ENCODE results near the gene MPHOSPH10. TPM values are rescaled to one million over a fixed set of nuclear protein-coding genes. Genes with fewer than 3 reads are reported as not detected.

MPHOSPH10 gene
- total and polyA plus RNA-seq, 2 of the 4 experiments (the other 2 are of a cell fraction) = 5.4 to 11.2 TPM

GRCh38 chr2:71153585-71154224 is 23.3 kb downstream of the MPHOSPH10 start:
- Histone ChIP-seq H3K4me3 (ENCODE audit: insufficient read depth, low read depth, low read length) (no peak overlapping the region), H3K27me3 (ENCODE audit: control insufficient read depth, insufficient read depth, low read length) (peaks cover 8% of the 10 kb centered on the region; the same call in 1 of the 2 replicates), H3K9ac (ENCODE audit: low read depth, low read length) (no peak overlapping the region), H3K56ac (ENCODE audit: extremely low read depth, insufficient read depth, low read length) (no peak overlapping the region), H4K5ac (ENCODE audit: low read depth, low read length) (no peak overlapping the region), H2BK15ac (ENCODE audit: low read depth, low read length) (no peak overlapping the region), H3K23ac (ENCODE audit: low read depth, low read length) (no peak overlapping the region), H2AK5ac (ENCODE audit: low read depth, low read length) (no peak overlapping the region), H2AK9ac (replicated peaks; ENCODE audit: low read depth, low read length, poor library complexity) (no peak overlapping the region), H4K91ac (ENCODE audit: insufficient read depth, low read depth, low read length) (no peak overlapping the region), H2BK20ac (ENCODE audit: low read depth, low read length) (no peak overlapping the region), H3K36me3 (ENCODE audit: control insufficient read depth, insufficient read depth, low read length) (peaks cover 13% of the 10 kb centered on the region), H3K14ac (replicated peaks; ENCODE audit: low read depth, low read length) (no peak overlapping the region), H4K8ac (ENCODE audit: low read depth in 2 of 2, low read length in 2 of 2) (no peak overlapping the region), H3K79me1 (ENCODE audit: low read depth in 1 of 2, low read length in 2 of 2) (no peaks in the 10 kb centered on the region), H4K20me1 (ENCODE audit: insufficient read depth, low read length) (0 out of 2 replicates have a peak, but pooled peaks cover 2% of the 10 kb centered on the region), H3K9me1 (ENCODE audit: insufficient read depth, low read length) (no peaks in the 10 kb centered on the region), H3K9me3 (ENCODE audit: control insufficient read depth, insufficient read depth, low read length) (no peaks in the 10 kb centered on the region), H2BK5ac (ENCODE audit: low read depth, low read length, poor library complexity, severe bottlenecking) (no peak overlapping the region), H3K27ac (ENCODE audit: insufficient read depth, low read length) (no peak overlapping the region), H3K4me2 (ENCODE audit: low read depth, low read length) (no peak overlapping the region), H3K4me1 (ENCODE audit: control insufficient read depth, insufficient read depth, low read length) (peaks cover 2% of the 10 kb centered on the region; the same call in 1 of the 2 replicates), H2AFZ (replicated peaks; ENCODE audit: low read length, poor library complexity) (no peak overlapping the region), H3K4ac (ENCODE audit: low read depth, low read length) (no peak overlapping the region), H3K18ac (ENCODE audit: low read depth, low read length) (no peak overlapping the region), H2BK120ac (ENCODE audit: low read depth, low read length) (no peak overlapping the region)
- TF ChIP-seq BHLHE40 (IDR thresholded peaks at IDR 0.05; ENCODE audit: low read depth, low read length) (no peak), MAZ (IDR thresholded peaks at IDR 0.05; ENCODE audit: borderline replicate concordance, low read depth, low read length) (no peak), CHD1 (IDR thresholded peaks at IDR 0.05; ENCODE audit: low read depth, low read length) (no peak), SMC3 (IDR thresholded peaks at IDR 0.05; ENCODE audit: low read depth, low read length) (no peak), FOS (IDR thresholded peaks at IDR 0.05; ENCODE audit: low read depth, low read length) (no peak), RAD21 (IDR thresholded peaks at IDR 0.05; ENCODE audit: low read length) (no peak), RFX5 (IDR thresholded peaks at IDR 0.05; ENCODE audit: low read depth, low read length) (no peak)
- CTCF ChIA-PET = no interaction called here
- no TSS peak for BruUV-seq (replicated peaks)
- in situ Hi-C loops (cut with MboI; ENCODE audit: low sequenced_read_pairs) = loop anchor here (10.0 kb wide), 1 partner anchor 351 kb away; no protein-coding TSS in a partner anchor
- no peak for ATAC-seq (ENCODE audit: low read depth)
- intact Hi-C loops (cut with micrococcal nuclease) = no loop called here
- POLR2A ChIA-PET (ENCODE audit: unreplicated experiment) = no interaction called here
- no peak for DNase-seq
- dilution Hi-C loops (cut with HindIII; ENCODE audit: low sequenced_read_pairs, unreplicated experiment) = no loop called here
- WGBS, 2 experiments (ENCODE audit: extremely low coverage in 2 of 2, insufficient read length in 1 of 2) = 69% methylated on average over 3 of the region's 11 CpGs; no CpG with 5 or more reads in 1 of the 2 experiments
